22Rv1 (cell line): ENCODE data around the gene NEDD4L.

Source experiments
- CTCF ChIP-seq: fragments of 450-650 bp; IDR thresholded peaks from 2 replicates; pipeline ENCODE4 v1.5.1; 2017; ENCODE audit warnings: mild to moderate bottlenecking
- ZFX ChIP-seq: fragments of 450-650 bp; IDR thresholded peaks from 2 replicates; pipeline ENCODE4 v1.6.1; 2017; ENCODE audit warnings: antibody characterized with exemption, borderline replicate concordance

DNA sequence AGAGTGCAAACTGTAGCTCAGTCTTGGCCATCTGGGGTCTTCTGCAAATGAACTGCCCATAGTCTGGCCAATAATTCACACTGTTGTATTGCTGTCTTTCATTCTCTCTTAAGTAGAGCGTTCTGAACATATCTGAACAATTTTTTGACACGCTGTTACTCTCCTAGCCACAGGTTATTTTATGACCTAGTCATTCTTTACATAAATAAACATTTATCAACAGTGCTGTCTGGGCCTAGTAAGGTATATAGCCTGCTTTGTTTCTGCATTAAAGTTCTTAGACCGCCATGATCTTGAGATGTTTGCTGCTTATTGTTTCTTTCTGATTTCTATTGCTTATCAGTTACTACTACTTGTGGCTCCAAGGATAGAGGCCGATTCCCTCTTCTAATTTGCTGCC lies 226.4 kb downstream of the NEDD4L start:
- TF ChIP-seq CTCF = no peak
- no peak for TF ChIP-seq ZFX
